AG10803 (cell line): Measurements from ENCODE around the gene CLEC16A.

Source experiments
- DNase-seq: peaks from one replicate; pipeline ENCODE4 v3.0.0; 2010; ENCODE audit warnings: low read depth
- H3K4me3 ChIP-seq: 2 replicates; pipeline ENCODE4 v1.5.1; 2011; ENCODE audit warnings: mild to moderate bottlenecking, low read length, control low read depth
- CTCF ChIP-seq: conservative IDR thresholded peaks from 2 replicates; pipeline ENCODE4 v1.5.1; 2011; ENCODE audit warnings: mild to moderate bottlenecking, low read length, control low read depth, inconsistent platforms

The CLEC16A gene

GRCh38 chr16:11125936-11126335 lies 181.6 kb downstream of the CLEC16A start:
- no peak overlapping the region for H3K4me3 ChIP-seq
- TF ChIP-seq CTCF, result no peak
- DNase-seq, result no peak

GRCh38 chr16:11126399-11127054 lies 182.2 kb downstream of the CLEC16A start:
- no peak overlapping the region for H3K4me3 ChIP-seq
- no peak for TF ChIP-seq CTCF

GRCh38 chr16:11127610-11128195 lies 183.3 kb downstream of the CLEC16A start:
- no peak overlapping the region for H3K4me3 ChIP-seq
- DNase-seq, result no peak
- TF ChIP-seq CTCF, result no peak

More at GRCh38 chr16:11126399-11127054, 182.2 kb downstream of the CLEC16A start:
- no peak for DNase-seq

GRCh38 chr16:11128211-11129141 lies 184.1 kb downstream of the CLEC16A start:
- TF ChIP-seq CTCF, result no peak
- H3K4me3 ChIP-seq, result no peak overlapping the region
- peak; percentile 73 for DNase-seq

GRCh38 chr16:11129378-11129781 lies 185.0 kb downstream of the CLEC16A start:
- DNase-seq, result peak; percentile 93

GRCh38 chr16:11130978-11131665 lies 186.8 kb downstream of the CLEC16A start:
- TF ChIP-seq CTCF, result no peak
- no peak overlapping the region for H3K4me3 ChIP-seq
- DNase-seq, result no peak

More at GRCh38 chr16:11129378-11129781, 185.0 kb downstream of the CLEC16A start:
- H3K4me3 ChIP-seq, result no peak overlapping the region
- TF ChIP-seq CTCF, result no peak
